ENCODE data around the gene COX19.

GRCh38 chr7:996079-996872 is 20.9 kb upstream of the COX19 start:
- TF ChIP-seq POLR2AphosphoS5 (IDR thresholded peaks at IDR 0.05) (no peak), EP300 (IDR thresholded peaks at IDR 0.05) (no peak), CTCF (IDR thresholded peaks at IDR 0.05) (no peak), POLR2A (IDR thresholded peaks at IDR 0.05; ENCODE audit: low read depth) (no peak)
